Measurements from ENCODE around the gene ACADL. TPM values are rescaled to one million over a fixed set of nuclear protein-coding genes. Genes with fewer than 3 reads are reported as not detected.
A peak's percentile ranks its signal among the peaks of the same experiment; 100 is the strongest.
"Not testable (repeated sequence)": the region's sequence is repeated elsewhere in the genome, so short reads cannot be mapped to it uniquely, and the experiment has no call there.

Gene ACADL
- total RNA-seq, 3 donors from 2014 or later = 0.19 to 0.95 TPM; not detected in 1

DNA sequence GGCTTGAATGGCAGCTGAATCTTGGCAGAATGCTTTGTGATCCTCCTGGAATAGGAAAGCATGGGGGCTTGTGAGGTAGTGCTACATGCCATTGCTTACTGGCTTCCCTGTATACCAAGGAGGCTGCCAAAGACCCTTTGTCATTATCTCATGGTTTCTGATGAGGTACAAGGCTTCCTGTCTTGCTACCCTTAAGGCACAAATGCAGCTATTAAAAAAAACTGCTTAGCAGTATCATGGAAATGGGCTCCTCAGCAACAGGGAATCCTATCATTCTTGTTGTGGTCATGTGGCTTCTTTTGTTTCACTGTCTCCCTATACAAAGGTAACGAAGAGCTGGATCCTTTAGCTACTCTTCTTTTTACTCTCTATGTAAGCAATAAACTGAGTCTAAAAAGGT is 47.5 kb downstream of the ACADL start:
- Histone ChIP-seq H3K36me3 (ENCODE audit: low read depth) (no peaks in the 10 kb centered on the region), H3K9me3 (no peaks in the 10 kb centered on the region), H3K4me1 (ENCODE audit: low read depth) (no peaks in the 10 kb centered on the region), H3K4me3 (no peak overlapping the region)
- no peak for ATAC-seq
- intact Hi-C loops (cut with DNase I, micrococcal nuclease) = no loop called here
- DNase-seq = no peak
- TF ChIP-seq CTCF (IDR thresholded peaks at IDR 0.05) = no peak

DNA sequence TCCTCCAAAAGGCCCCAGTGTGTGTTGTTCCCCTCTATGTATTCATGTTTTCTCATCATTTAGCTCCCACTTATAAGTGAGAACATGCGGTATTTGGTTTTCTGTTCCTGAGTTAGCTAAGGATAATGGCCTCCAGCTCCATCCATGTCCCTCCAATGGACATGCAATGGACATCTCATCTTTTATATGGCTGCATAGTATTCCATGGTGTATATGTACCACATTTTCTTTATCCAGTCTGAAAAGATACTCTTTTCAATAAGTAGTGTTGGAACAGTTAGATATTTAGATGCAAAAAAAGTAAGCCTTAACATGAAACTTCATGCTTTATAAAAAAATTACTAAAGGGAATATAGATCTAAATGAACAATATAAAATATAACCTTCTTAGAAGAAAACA is 48.1 kb downstream of the ACADL start:
- DNase-seq; ATAC-seq; H3K36me3 ChIP-seq (ENCODE audit: low read depth); H3K9me3 ChIP-seq; H3K4me3 ChIP-seq; H3K4me1 ChIP-seq (ENCODE audit: low read depth); intact Hi-C loops (cut with DNase I, micrococcal nuclease): not testable (repeated sequence)

- no peaks in the 10 kb centered on the region for H3K9me3 ChIP-seq
- intact Hi-C loops (cut with DNase I, micrococcal nuclease) = no loop called here
- ATAC-seq = no peak
- TF ChIP-seq CTCF (IDR thresholded peaks at IDR 0.05) = no peak
- H3K4me1 ChIP-seq (ENCODE audit: low read depth) = peaks cover 17% of the 10 kb centered on the region
- no peaks in the 10 kb centered on the region for H3K36me3 ChIP-seq (ENCODE audit: low read depth)
- H3K4me3 ChIP-seq = no peak overlapping the region
- DNase-seq = no peak
Observed at GRCh38 chr2:210174086-210174485, 51.2 kb downstream of the ACADL start.

- DNase-seq (no peak), ATAC-seq (no peak)
- H3K9me3 ChIP-seq = no peaks in the 10 kb centered on the region
- TF ChIP-seq CTCF (IDR thresholded peaks at IDR 0.05) = no peak
- no peaks in the 10 kb centered on the region for H3K36me3 ChIP-seq (ENCODE audit: low read depth)
- intact Hi-C loops (cut with DNase I, micrococcal nuclease) = no loop called here
- no peak overlapping the region for H3K4me3 ChIP-seq
- H3K4me1 ChIP-seq (ENCODE audit: low read depth) = peaks cover 17% of the 10 kb centered on the region
Observed at GRCh38 chr2:210172219-210172575, 53.0 kb downstream of the ACADL start.

DNA sequence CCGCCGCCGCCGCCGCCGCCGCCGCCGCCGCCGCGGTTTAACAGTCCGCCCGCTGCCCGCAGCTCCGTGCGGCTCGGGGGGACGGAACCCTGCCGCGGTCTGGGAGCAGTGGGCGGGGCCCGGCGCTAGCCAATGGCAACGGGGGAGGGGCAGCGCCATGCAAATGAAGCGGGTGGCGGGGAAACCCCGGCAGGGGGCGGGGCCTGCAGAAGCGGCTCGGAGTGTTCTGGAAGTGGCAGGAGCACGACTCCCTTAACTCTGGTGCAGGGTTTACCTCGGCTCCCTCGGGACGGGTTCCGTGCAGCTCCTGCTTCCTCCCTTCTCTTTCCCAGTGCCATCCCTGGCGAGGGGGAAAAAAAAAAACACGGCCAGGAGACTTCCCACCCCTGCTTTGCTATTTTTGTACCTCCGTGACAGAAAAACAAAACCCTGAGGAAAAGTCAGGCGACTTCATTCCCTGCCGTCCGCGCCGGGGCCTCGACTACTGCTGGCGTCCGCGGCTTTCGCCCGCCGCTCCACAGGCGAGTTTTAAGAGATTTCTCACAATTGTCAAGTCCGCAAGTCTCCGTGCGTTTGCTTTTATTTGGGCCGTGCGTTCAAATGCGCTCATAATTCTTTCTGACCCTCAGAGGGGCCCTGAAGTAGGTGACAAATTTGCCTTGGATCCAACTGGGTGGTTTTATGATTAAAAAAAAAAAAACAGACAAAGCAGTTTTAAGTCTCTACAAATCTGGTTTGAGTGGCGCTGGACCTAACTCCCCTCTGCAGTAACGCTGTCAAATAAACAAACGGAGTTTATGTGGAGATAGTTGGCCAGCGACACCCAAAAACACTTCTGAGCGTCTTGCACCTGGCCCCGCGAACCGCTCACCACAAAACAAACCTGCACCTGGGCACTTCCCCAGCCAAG is 53.7 kb downstream of the ACADL start, which contains the start of gene KANSL1L:
Gene KANSL1L, minus strand, starts transcription at position 101 of the 910 bp plus-strand sequence. CDS start 16,827 bp downstream, outside the sequence.
- no peak for TF ChIP-seq CTCF (IDR thresholded peaks at IDR 0.05)
- DNase-seq = peak; percentile 99 to 100 (median 100)
- no peaks in the 10 kb centered on the region for H3K9me3 ChIP-seq
- intact Hi-C loops (cut with DNase I, micrococcal nuclease) = no loop called here
- H3K4me3 ChIP-seq = peak within 1 kb of the TSS; percentile 62
- peak; percentile 96 for ATAC-seq
- H3K4me1 ChIP-seq (ENCODE audit: low read depth) = peaks cover 17% of the 10 kb centered on the region
- no peaks in the 10 kb centered on the region for H3K36me3 ChIP-seq (ENCODE audit: low read depth)

All from mucosa of descending colon (tissue), 3 donors.